Uterus (tissue), 2 donors: Measurements from ENCODE around the gene IRX4.

Source experiments
- POLR2A ChIP-seq, 2 donors: fragments of 450-650 bp; IDR thresholded peaks; one replicate each; pipeline ENCODE4 v1.6.1; 2016; ENCODE audit warnings: antibody characterized with exemption in 2 of 2, mild to moderate bottlenecking in 1 of 2, moderate library complexity in 1 of 2
- TF ChIP-seq, protein P1 (sequence below), 4 experiments: fragments of 200-600 bp in 2 of 4; fragments of 450-650 bp in 2 of 4; sonication (generic) in 2 of 4; IDR thresholded peaks; one replicate each; pipeline ENCODE4 v1.5.1; 2016 to 2019; ENCODE audit warnings: antibody characterized with exemption in 4 of 4, mild to moderate bottlenecking in 2 of 4, moderate library complexity in 1 of 4

- TF ChIP-seq, protein P1, sequence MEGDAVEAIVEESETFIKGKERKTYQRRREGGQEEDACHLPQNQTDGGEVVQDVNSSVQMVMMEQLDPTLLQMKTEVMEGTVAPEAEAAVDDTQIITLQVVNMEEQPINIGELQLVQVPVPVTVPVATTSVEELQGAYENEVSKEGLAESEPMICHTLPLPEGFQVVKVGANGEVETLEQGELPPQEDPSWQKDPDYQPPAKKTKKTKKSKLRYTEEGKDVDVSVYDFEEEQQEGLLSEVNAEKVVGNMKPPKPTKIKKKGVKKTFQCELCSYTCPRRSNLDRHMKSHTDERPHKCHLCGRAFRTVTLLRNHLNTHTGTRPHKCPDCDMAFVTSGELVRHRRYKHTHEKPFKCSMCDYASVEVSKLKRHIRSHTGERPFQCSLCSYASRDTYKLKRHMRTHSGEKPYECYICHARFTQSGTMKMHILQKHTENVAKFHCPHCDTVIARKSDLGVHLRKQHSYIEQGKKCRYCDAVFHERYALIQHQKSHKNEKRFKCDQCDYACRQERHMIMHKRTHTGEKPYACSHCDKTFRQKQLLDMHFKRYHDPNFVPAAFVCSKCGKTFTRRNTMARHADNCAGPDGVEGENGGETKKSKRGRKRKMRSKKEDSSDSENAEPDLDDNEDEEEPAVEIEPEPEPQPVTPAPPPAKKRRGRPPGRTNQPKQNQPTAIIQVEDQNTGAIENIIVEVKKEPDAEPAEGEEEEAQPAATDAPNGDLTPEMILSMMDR (IDR thresholded peaks at IDR 0.05): no peak
- TF ChIP-seq POLR2A (IDR thresholded peaks at IDR 0.05): no peak
Measured at GRCh38 chr5:1910861-1911772, 28.4 kb upstream of the IRX4 start.
